ELF-1 (cell line): ENCODE results near the gene MMP25.
"Not testable (repeated sequence)": the region's sequence is repeated elsewhere in the genome, so short reads cannot be mapped to it uniquely, and the experiment has no call there.

Experiments
- DNase-seq: peaks from one replicate; pipeline ENCODE4 v3.0.0-alpha.2; 2016; ENCODE audit warnings: low read depth, low spot score

The MMP25 gene

DNA sequence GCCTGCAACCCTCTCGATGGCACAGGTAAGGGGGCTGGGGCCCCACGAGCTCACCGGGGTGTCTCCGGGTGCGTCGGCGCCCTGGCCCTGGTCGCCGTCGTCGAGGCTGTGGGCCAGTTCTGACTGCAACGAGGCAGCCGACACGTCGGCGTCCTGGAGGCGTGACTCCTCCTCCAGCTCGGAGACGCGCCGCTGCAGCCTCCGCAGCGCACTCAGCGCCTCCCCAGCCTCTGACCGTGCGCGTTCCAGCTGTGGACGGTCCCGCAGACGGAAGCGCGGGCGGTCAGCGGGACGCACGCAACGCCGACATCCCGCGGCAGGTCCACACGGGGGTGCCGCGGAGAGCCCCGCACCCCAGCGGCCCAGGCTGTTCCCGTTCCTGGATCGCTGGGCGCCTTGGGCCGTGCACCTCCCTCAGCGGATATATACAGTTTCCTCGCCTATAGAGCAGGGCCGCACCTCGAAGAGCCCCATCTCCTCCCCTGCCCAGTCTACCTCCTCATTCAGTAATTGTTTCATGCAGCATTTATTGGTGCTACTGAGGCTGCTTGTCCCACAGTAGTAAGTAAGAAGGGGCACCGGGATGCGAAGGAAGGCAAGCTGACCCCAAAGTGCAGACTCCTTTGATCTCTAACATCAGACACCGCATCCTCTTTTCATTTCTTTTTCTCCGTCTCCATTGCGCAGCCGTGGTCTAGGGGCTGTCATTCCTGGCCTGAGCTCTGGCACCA, 16.7 kb upstream of the MMP25 start:
- no peak for DNase-seq

DNA sequence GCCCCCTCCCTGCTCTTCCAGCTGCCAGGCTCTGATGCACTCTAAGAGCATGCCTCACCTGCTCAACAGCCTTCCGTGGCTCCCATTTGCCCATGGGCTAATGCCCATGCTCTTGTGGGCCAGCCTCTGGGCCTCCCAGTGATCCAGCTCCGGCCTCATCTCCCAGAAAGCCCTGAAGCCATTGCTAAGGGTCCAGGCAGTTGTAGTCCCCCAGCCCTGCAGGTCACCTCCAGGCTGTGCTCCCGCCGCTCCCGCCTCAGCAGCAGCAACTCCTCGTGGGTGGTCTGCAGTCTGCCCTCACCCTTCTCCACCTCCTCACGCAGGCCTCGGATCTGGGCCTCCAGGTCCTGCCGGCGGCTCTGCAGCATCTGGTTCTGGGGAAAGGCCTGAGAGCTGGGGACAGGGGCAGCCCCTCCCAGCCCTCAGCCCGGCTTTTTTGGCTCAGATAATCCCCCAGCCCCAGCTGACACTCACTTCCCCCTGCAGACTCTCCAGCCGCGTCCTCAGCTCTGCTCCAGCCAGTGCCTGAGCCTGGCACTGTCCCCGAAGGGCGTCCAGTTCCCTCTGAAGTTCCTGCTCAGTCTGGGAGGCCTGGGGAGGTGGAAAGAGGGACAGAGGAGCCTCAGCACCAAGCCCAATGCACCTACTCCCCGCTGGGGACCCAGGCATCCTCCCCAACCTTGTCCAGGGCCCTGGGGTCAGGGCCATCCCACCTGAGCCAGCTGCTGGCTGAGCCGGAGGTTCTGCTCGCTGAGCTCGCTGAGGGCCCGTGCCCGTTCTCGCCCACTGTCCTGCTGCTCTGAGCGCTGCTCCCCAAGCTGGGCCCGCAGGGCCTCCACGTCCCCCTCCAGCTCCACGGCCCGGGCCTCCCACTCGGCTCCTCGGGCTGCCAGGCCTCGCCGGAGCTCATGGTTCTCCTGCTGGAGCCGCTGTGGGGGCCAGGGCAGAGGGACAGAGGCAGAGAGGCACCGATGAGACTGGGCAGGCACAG, 15.8 kb upstream of the MMP25 start:
- DNase-seq: no peak

DNA sequence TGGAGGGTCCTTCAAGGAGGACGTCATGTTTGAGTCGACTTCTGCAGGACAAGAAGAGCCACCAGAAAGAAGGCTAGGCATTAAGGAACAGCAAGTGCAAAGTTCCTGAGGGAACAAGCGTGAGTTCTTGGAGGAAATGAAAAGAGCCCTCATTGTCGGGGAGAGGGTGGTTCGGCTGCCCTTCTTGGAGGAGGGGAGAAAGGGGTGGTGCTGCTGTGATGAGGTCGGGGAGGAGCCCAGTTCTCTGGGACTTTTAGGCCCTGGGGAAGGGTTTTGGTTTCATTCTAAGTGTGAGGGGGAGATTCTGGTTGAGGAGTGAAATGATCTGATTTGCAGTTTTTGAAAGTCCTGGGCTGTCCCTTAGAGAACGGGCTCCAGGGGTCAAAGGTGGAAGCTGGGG, 13.7 kb upstream of the MMP25 start:
- no peak for DNase-seq

- no peak for DNase-seq
These were observed 10.9 kb upstream of the MMP25 start for GRCh38 chr16:3035289-3035971.

DNA sequence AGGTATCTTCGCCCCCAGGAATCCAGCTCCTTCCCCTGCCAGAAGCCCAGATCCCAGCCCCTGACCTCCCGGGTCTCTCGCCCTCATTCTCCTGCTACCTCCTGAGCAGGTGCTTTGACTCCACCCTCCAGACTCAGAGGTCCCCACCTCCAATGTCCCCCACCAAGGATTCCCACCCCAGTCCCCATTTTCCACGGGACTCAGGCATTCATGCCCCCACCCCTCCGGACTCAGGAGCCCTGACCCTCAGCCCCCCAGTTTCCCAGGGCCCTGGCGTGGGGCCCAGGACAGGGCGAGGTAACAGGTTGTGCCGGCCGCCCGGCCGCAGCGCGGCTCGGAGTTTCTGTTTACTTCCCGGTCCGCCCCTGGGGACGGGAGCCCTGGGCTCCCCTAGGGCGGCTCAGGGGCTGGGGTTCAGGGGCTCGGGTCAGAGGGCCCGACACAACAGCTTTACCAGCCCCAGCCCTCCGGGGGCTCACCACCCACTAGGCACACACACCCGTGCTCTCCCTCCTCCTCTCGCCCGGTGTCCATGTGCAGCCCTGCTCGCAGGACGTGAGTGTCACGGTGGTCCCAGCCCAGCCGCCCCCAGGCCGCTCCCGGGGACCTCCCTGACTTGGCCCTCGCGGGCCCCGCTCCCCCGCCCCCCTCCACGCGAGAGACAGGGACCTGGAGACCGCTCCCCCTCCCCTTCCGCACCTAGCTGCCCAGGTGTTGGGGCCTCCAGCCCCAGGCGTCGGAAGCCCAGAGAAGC, 10.2 kb upstream of the MMP25 start:
- DNase-seq: no peak

GRCh38 chr16:3036726-3037315, 9.5 kb upstream of the MMP25 start, which contains the start of gene BICDL2:
TSS of gene BICDL2 (minus strand) at chr16:3036944. CDS start at chr16:3035496, 1,448 bp downstream.
- peak; percentile 7 for DNase-seq

- peak; percentile 46 for DNase-seq
These were observed 8.1 kb upstream of the MMP25 start for GRCh38 chr16:3038256-3038655.

DNA sequence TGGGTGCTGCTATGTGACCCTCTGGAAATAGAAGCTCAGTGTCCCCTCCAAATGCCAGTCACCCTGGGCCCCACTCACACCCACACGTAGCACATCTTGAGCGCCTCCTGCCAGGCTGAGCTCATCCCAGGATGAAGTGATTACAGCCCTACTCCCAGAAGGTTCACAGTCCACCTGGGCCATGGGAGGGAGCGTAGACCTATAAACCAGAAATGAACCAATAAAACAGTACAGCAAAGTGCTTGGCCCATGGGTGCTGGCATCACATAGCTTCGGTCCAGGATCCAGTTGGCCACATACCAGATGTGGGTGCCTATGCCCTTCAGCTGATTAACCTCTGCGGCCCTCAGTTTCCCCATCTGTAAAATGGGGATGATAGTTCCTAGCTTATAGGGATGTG, 7.5 kb upstream of the MMP25 start:
- no peak for DNase-seq

DNA sequence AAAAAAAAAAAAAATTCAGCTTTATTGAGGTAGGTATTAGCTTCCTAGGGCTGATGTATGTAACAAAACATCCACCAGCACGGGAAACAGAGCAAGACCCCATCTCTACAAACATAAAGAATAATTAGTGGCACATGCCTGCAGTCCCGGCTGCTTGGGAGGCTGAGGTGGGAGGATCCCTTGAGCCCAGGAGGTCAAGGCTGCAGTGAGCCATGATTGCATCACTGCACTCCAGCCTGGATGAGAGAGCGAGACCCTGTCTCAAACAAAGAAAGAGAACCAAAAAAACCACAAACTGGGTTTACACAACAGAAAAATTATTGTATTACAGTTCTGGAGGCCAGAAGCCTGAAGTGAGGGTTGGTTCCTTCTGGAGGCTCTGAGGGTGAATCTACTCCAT, 4.0 kb upstream of the MMP25 start:
- DNase-seq: no peak

DNA sequence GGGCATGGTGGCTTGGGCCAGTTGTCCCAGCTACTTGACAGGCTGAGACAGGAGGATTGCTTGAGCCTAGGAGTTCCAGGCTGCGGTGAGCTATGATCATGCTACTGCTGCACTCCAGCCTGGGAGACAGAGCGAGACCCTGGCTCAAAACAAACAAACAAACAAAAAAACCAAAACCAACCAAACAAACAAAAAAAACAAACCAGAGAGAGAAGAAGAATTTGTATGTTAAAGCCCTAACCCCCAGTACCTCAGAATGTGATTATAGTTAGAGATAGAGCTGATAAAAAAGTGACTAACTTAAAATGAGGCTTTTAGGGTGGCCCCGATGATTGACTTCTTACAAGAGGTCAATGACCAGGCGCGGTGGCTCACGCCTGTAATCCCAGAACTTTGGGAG, 1.7 kb upstream of the MMP25 start:
- DNase-seq: no peak

- DNase-seq: no peak
These were observed 453 bp downstream of the MMP25 start for GRCh38 chr16:3046641-3047386.

- no peak for DNase-seq
These were observed 993 bp downstream of the MMP25 start for GRCh38 chr16:3047387-3047720.

DNA sequence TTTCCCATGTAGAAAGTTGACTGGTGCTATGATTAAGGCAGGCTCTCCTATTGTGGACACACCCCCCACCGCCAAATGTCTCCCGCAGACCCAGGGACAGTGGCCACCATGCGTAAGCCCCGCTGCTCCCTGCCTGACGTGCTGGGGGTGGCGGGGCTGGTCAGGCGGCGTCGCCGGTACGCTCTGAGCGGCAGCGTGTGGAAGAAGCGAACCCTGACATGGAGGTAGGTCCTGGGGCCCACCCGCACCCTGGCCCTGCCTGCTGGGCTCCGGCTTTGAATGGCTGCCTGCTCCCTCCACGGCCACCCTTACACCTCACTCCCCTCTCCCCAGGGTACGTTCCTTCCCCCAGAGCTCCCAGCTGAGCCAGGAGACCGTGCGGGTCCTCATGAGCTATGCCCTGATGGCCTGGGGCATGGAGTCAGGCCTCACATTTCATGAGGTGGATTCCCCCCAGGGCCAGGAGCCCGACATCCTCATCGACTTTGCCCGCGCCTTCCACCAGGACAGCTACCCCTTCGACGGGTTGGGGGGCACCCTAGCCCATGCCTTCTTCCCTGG, 3.6 kb downstream of the MMP25 start:
- DNase-seq: no peak

GRCh38 chr16:3050487-3050886, 4.1 kb downstream of the MMP25 start:
- DNase-seq: no peak

GRCh38 chr16:3051009-3051408, 4.6 kb downstream of the MMP25 start:
- DNase-seq: no peak

DNA sequence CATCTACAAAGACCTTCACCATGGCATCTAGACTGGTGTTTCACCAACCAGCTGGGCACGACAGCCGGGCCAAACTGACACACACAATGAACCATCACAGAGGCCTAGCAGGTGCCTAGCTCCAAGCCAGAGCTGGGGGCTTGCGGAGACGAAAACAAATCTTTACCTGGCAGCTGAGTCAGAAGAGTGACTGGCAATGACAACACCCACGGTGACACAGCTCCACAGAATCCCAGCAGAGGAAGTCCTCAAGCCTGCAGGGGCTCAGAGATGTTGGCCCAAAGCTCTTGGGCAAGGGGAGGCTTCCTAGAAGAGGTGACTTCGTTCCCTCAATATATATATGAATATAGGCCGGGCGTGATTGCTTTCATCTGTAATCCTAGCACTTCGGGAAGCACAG, 5.1 kb downstream of the MMP25 start:
- DNase-seq: no peak

- not testable (repeated sequence) for DNase-seq
These were observed 6.4 kb downstream of the MMP25 start for GRCh38 chr16:3052571-3053329.

DNA sequence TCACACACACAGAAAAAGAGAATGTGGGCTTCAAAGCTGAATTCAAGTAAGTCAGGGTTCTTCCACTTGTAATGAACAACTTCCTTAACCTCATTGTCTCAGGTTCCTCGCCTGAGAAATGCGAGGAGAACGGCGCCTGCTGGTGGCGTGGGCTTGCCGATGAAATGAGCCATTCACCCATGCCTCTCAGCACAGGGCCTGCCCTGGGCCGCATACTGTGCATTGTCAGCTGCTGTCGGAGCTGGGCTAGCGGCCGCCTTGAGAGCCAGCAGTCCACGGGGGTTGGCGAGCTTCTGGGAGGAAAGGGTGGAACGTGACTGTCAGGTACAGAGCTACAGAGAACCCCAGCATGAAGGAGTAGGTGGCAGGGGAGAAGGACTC, 7.0 kb downstream of the MMP25 start:
- DNase-seq: not testable (repeated sequence)

DNA sequence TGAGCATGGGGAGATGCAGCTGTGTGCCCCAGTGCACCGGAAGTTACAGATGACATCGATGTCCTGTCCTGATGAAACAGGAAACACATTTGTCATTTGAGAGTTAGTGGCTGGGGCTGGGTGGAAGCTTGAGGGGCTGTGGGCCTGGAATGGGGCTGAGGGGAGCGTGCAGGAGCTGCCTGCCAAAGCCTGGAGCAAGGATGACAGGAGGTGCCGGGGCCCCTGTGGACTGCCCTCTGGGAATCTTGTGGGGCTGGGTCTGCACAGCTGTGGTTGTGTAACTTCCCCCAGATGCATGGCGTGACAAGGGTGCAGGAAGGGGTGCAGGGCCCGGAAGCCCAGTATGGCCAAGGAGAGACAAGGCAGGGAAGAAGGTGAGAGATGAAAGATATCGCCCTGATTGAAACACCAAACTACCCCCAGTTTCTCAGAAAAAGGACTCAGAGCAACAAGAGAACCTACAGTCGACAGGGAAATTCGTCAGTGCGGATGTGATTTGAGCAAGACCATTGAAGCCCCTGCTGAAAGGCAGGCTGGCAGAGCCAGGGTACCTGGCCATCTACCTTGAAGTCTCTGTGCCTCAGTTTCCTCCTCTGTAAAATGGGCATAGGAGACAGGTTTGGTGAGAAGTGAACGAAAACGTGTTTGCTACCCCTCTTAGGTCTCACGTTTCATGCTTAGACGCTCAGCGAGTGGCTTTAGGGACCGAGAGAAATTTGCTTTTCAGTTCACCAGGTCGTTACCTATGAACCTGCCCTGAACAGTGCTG, 8.8 kb downstream of the MMP25 start:
- DNase-seq: no peak
